A172 (cell line): Measurements from ENCODE around the gene PRDM2. TPM values are rescaled to one million over a fixed set of nuclear protein-coding genes. Genes with fewer than 3 reads are reported as not detected.

ENCODE experiments used
- DNase-seq: peaks from one replicate; pipeline ENCODE4 v3.0.0-alpha.2; 2015; ENCODE audit warnings: low spot score
- total RNA-seq: library from RNA; depleted of rRNA; stranded (reverse); fragments of >200 nt; shearing (Covaris generic); gene quantifications from 2 replicates; pipeline ENCODE4 v1.2.3, GENCODE V29; 2014

Gene PRDM2
- total RNA-seq, 1 experiment from 2014 or later, result 3.6 TPM

DNA sequence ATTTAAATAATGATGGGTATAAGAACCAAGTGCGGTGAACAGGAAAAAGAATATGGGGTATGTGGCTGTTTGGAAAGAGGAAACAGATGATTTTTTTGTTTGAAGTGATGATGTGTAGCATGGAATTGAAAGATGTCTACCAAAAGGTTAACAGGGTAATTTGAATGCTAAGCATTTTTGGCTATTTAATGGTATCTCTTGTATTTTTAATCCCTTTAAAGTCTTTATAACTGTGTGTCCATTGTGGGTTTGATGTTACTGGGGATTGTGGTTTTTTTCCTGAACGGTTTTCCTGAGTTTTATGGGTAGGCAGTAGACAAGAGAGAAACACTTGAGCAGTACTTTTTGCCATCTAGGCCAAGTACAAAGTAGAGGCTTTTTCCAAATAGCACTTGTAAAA lies 63.2 kb downstream of the PRDM2 start:
- DNase-seq, result no peak

DNA sequence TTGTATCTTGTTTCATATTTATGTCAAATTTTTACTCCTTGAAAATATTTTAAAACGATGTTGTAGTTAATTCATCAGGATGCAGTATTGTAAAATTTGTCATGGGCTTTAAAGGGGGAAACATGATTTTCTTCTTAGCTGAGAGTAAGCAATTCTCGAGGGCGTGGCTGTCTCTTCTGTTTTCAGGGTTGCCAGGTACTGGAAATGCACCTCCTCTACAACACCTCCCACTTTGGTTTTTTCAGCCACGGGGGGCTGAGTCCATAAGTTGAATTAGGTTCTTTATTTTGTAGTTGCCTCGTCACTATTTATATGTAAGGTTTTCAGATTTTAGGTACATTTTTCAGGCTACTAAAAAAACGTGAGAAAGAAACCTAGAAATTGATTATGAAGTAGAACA lies 64.0 kb downstream of the PRDM2 start:
- DNase-seq, result no peak

DNA sequence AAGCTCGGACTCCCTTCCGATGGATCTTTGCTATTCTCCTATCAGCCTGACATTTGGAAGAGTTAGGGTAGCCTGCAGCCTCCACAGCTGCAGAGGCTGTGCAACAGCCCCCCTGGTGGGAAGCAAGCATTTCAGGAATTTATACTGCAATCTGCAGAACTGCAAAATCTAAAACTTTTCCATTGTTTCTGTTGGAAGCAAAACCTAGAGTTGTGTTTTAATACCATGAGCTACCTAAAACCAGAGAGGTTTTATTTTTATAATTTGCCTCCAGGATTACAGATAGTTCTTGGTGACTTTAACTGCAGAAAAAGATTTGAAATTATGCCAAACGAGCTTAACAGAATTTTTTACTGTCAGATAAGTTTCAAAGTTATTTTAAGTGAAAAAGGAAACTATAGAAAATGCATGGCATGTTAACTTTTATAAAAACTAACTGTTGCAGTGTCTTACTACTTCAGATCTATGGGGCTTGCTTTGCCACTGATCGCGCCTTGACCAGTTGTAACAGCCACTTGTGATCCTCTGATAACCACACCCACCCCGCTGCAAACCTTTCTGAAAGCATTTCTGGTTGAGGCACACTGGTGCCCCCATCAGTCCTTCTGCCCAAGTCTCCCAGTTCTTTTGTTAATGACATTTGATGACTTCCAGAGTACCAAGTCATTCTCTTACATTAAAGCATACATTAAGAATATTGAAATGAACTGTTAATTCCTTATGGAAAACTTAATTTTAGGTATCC lies 64.8 kb downstream of the PRDM2 start:
- no peak for DNase-seq

DNA sequence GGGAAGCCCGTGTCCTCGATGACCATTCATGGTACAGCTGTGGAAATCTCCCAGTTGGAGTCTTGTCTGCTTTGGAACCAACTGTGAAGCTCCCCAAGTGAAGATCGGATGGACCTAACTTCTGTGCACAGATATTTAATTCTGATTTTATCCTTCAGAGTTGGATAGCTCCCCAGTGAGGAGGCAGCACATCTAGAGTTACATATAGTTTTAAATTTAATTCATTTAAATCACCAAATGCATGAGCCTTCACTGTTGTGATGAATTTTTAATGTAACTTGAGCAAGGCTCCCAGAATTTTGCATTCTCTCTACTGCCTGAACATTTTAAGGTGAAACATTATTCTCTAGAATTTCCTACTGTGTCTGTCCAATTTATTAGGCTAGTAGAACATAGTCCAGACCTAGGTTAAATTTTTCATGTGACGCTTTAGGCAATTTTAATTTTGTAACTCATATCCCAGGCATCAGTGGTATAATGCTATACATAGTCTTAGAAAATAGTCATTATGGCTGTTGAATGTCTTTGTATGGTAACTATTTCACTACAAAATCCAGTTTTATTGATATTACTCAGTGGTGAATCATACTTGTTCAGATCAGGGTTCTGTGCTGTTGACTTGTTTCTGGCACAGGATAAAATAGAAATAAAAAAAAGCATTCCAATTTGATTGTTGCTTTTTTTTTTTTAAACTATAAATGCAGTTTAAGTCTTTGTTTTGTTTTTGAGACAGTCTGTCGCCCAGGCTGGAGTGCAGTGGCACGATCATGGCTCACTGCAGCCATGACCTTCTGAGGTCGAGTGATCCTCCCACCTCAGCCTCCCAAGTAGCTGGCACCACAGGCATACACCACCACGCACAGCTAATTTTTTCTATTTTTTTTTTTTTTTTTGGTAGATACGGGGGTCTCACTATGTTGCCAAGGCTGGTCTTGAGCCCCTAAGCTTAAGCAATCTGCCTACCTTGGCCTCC lies 66.9 kb downstream of the PRDM2 start:
- DNase-seq, result peak; percentile 30

DNA sequence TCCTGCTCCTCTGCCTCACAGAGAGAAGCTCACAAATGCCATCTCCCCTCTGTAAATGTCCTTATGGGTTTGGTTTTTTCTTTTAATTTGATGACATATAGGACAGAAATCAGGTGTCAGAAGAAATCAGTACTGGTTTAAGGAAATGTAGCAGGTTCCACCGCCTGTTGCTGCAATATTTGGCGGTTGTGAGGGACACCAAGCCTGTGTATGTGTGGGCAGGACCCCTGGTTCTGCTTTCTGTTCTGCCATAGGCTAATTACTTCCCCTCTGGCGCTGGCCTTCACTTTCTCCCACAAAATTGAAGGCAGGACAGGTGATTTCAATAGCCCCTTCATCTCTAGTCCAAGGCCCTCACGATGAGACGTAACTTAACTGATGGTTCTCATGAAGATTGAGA lies 69.2 kb downstream of the PRDM2 start:
- DNase-seq, result no peak

DNA sequence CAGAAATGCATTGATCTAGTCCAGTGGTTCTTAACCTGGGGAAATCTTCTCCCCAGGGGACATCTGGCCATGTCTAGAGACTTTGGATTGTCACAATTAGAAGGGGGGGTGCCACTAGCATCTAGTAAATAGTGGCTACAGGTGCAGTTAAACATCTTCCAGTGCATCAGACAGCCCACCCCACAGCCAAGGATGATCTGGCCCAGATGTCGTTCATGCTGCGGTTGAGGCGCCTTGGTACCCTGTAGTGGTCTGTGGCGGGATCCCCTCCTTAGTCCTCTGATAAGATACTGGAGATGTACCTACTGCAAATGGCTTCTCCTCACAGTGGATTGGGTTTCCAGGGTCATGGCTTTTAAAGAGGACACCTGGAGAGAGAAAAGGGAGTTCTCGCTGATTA lies 69.8 kb downstream of the PRDM2 start:
- DNase-seq, result no peak

DNA sequence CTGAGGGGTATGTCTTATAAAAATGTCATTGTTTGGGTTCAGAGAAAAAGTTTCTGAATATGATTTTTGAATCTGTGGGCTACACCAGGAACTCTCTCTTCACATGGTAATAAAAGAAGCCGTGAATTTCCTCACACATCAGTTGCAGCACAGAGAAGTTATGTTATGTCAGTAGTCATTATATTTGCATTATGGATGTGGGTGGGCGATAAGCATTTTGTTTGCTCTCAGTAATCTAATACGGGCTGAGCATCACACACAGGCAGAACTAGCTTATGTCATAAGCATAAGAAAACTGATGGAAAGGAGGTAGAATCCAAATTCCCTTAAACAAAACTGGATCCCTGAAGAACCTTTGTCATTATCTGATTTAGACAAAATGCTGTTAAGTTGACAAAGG lies 70.8 kb downstream of the PRDM2 start:
- DNase-seq, result no peak

DNA sequence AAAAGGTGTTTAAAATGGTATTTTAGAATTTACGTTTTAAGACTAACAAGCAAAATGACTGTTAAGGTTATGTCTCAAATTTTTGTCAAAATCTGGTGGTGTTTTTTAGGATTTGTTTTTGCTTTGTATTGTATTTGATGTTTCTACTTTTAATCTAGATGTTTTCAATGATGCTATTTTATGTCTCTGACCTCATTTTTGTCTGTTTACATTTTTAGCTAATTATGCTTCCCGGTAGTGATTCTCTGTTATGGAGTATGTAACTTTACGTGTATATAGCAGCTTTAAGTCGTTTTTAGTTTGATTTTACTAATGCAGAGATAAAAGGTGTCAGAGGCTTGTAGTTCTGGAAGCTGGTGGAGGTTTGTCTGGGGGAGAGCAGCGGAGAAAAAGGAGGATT lies 71.8 kb downstream of the PRDM2 start:
- DNase-seq, result no peak

DNA sequence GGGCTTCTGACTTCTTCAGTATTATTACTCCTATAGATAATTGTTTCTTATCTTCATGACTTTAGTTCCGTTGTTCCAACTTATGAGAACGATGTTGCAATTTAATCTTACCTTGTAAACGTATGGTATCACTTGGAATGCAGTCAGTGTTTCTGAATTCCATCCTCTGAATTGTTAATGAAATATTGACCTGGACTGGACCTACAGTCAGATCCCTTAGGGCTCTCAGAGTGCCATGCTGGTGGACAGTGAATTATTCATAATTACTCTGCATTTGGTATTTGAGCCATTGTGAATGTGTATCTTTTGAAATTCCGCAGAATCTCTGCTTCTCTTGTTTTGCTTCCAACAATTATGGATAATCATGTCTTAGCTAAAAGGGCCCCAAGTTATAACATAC lies 72.3 kb downstream of the PRDM2 start:
- DNase-seq, result no peak

DNA sequence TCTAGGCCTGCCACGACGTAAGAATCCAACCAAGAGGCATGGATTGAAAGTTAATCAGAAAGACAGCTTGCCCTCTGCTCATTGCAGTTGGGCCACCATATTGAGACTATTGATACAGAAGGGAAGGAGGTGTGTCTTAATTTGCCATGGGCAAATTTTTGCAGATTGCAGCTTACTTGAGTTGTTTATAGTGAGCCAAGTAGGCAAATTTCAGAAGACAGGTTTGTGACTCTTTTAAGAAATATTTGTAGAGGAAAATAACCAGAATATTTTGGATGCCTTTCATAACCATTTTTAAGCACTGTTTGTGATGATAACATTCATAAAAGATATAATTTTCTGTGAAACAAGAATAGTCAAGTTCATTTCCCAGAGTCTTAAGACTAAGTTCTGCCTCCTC lies 74.1 kb downstream of the PRDM2 start:
- no peak for DNase-seq

DNA sequence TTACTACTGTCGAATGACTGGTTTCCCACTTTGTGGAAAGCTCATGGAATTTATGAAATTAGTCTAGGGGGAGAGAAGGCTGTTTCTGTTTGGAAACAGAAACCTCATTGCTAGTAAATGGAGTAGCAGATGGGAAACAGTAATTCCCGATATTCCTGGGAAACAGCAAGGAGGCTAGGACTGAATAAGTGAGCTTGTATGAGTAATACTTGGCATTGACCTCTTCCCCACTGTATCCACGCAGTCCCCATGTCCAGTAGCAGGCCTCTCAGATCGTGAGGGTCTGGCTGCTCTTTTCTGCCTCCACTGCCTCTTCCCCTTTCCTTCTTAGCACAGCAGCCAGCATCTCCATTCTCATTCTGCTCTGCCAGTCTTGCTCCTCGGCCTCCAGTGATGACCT lies 75.5 kb downstream of the PRDM2 start:
- no peak for DNase-seq

DNA sequence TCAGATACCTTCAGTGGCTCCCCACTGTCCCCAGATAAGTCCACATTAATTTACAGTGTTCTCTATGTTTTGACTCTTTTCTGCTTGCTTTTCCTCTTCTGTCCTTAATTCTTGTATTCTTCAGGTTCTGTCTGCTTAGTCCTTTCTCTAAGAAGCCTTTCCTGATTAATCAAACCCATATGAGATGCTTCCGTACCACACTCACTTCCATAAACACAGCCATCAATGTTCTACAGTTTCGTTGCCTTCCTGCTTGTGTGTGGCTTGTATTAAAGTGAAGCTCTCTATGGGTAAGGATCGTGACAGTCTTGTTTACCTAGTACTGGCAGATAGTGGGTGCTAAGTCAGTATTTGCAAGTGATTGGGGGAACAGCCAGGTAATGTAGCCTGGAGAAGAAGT lies 75.9 kb downstream of the PRDM2 start:
- no peak for DNase-seq

DNA sequence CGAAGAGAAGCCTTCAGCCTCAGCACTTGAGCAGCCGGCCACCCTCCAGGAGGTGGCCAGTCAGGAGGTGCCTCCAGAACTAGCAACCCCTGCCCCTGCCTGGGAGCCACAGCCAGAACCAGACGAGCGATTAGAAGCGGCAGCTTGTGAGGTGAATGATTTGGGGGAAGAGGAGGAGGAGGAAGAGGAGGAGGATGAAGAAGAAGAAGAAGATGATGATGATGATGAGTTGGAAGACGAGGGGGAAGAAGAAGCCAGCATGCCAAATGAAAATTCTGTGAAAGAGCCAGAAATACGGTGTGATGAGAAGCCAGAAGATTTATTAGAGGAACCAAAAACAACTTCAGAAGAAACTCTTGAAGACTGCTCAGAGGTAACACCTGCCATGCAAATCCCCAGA lies 78.4 kb downstream of the PRDM2 start:
- no peak for DNase-seq

DNA sequence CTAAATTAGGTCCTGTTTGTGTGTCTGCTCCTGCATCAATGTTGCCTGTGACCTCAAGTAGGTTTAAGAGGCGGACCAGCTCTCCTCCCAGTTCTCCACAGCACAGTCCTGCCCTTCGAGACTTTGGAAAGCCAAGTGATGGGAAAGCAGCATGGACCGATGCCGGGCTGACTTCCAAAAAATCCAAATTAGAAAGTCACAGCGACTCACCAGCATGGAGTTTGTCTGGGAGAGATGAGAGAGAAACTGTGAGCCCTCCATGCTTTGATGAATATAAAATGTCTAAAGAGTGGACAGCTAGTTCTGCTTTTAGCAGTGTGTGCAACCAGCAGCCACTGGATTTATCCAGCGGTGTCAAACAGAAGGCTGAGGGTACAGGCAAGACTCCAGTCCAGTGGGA lies 79.9 kb downstream of the PRDM2 start:
- DNase-seq, result no peak

DNA sequence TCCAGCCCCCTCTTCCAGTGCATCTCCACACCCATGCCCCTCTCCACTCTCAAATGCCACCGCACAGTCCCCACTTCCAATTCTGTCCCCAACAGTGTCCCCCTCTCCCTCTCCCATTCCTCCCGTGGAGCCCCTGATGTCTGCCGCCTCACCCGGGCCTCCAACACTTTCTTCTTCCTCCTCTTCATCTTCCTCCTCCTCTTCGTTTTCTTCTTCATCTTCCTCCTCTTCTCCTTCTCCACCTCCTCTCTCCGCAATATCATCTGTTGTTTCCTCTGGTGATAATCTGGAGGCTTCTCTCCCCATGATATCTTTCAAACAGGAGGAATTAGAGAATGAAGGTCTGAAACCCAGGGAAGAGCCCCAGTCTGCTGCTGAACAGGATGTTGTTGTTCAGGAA lies 80.8 kb downstream of the PRDM2 start:
- DNase-seq, result no peak

DNA sequence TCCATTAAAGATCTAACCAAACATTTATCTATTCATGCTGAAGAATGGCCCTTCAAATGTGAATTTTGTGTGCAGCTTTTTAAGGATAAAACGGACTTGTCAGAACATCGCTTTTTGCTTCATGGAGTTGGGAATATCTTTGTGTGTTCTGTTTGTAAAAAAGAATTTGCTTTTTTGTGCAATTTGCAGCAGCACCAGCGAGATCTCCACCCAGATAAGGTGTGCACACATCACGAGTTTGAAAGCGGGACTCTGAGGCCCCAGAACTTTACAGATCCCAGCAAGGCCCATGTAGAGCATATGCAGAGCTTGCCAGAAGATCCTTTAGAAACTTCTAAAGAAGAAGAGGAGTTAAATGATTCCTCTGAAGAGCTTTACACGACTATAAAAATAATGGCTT lies 81.2 kb downstream of the PRDM2 start:
- no peak for DNase-seq

DNA sequence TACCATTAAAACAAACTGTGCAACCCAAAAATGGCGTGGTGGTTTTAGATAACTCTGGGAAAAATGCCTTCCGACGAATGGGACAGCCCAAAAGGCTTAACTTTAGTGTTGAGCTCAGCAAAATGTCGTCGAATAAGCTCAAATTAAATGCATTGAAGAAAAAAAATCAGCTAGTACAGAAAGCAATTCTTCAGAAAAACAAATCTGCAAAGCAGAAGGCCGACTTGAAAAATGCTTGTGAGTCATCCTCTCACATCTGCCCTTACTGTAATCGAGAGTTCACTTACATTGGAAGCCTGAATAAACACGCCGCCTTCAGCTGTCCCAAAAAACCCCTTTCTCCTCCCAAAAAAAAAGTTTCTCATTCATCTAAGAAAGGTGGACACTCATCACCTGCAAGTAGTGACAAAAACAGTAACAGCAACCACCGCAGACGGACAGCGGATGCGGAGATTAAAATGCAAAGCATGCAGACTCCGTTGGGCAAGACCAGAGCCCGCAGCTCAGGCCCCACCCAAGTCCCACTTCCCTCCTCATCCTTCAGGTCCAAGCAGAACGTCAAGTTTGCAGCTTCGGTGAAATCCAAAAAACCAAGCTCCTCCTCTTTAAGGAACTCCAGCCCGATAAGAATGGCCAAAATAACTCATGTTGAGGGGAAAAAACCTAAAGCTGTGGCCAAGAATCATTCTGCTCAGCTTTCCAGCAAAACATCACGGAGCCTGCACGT lies 82.1 kb downstream of the PRDM2 start:
- no peak for DNase-seq

DNA sequence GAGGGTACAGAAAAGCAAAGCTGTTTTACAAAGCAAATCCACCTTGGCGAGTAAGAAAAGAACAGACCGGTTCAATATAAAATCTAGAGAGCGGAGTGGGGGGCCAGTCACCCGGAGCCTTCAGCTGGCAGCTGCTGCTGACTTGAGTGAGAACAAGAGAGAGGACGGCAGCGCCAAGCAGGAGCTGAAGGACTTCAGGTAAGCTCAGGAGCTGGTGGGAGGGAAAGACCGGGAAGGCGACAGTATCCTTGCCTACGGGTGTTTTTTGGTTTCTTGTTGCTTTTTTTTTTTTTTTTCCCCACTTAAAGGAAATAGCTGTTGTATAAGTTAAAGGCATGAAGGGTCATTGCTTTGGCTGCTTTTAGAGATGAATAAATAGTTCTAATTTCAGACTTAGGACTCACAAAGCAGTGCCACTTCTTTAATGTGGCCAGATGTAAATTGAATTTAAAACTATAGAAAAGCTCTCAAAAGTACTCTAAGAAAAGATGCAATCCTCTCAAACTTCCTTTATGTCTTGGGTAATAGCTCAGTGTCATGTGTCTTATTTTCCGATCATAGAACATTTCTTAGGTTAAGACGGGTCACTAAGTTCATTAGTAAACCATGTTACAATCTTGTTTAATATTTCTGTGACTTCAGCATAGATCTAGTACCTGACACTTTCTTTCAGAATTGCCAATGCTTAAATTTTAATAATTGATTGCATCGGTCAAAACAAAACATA lies 82.8 kb downstream of the PRDM2 start:
- DNase-seq, result no peak

DNA sequence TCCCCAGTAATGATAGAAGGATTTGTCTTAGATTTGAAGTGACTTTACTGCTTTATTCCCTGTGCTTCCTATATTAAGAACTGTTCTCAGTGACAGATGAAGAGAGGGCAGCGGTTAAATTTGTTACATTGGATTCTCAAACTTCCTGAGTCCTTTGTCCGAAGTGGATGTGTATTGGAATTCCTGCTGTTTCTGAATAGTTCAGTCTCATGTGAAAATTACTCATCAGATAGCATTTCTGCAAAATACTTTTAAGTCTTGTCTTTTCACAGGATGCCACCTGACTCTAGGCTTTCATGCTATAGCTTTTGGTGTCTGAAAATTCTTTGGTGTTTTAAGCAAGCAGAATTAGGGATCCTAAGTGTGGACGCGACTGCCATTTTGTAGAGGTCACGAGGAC lies 83.6 kb downstream of the PRDM2 start:
- no peak for DNase-seq

DNA sequence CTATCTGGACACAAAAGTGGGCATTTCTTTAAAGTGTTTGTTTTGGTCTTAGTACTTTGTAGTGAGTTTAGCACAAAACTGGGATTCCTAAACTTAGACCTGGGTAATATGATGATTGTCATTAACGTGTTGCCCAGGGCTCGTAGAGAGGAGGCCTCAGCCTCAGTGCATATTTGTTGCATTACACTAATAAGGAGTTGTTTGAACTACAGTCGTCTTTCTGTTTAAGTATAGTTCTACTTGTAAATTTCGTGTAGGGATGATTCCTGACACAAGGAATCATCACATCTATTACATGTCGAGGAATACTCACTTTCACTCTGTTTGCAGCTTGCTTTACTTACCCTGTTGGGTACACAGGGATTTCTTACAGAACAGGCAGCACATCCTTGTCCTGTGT lies 85.0 kb downstream of the PRDM2 start:
- DNase-seq, result no peak

DNA sequence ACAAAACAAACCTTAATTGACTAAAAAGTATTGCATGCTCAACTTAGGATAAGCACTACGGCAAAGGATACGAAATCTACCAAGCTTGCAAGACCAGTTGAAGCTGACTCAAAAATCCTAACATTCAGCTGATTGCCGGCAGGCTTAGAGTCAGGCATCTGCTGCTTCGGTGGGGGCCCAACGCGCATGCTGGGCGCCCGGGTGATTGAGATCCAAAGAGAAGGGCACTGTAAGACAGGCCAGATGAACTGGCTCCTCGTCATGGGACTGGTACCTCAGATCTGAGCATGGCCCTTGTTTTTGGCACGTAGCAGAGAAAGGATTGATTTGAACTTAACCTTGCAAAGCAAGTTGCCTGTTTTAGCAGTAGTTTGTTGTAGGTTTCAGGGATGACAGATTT lies 86.6 kb downstream of the PRDM2 start:
- DNase-seq, result no peak

DNA sequence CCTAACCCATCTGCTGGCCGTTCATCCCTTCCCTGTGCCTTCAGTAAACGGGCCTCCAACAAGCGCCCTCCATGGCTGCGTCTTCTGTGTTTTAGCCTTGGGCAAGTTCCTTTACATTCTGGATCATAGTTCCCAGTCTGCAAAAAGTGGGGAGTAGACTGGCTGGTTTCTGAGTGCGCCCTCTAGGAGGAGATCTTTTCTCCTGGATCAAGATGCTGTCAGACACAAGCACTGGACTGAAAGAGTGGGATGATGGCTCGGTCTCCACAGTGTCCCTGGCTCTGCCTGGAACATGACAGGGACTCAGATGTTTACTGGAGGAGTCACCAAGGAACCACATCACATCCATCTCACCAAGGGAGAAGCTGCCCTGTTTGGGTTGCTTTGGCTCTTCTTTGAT lies 88.8 kb downstream of the PRDM2 start:
- no peak for DNase-seq
